OCI-LY1 (cell line): ENCODE results near the gene MLLT3.

Source experiments
- H2AFZ ChIP-seq: fragments of 200-600 bp; sonication (generic), shearing (Covaris generic); 2 replicates; pipeline ENCODE4 v1.6.0; 2014; ENCODE audit warnings: antibody characterized with exemption, mild to moderate bottlenecking, low read length
- H3F3A ChIP-seq: fragments of 200-600 bp; sonication (generic), shearing (Covaris generic); 2 replicates; pipeline ENCODE4 v1.6.0; 2014; ENCODE audit warnings: mild to moderate bottlenecking, antibody characterized with exemption, low read length, moderate library complexity; ENCODE audit not compliant: insufficient read depth
- H3K27ac ChIP-seq: fragments of 200-600 bp; sonication (generic); 2 replicates; pipeline ENCODE4 v1.5.1; 2014; ENCODE audit warnings: low read length, mixed run types, mild to moderate bottlenecking, low read depth; ENCODE audit not compliant: poor library complexity, severe bottlenecking
- H3K27me3 ChIP-seq: fragments of 200-600 bp; sonication (generic); 2 replicates; pipeline ENCODE4 v1.6.0; 2014; ENCODE audit warnings: antibody characterized with exemption, mild to moderate bottlenecking, low read length, moderate library complexity; ENCODE audit not compliant: insufficient read depth
- H3K36me3 ChIP-seq: fragments of 200-600 bp; sonication (generic); 2 replicates; pipeline ENCODE4 v1.6.1; 2014; ENCODE audit warnings: mild to moderate bottlenecking, antibody characterized with exemption, low read length, moderate library complexity, mixed read lengths; ENCODE audit not compliant: insufficient read depth
- H3K4me1 ChIP-seq: fragments of 200-600 bp; sonication (generic); 2 replicates; pipeline ENCODE4 v1.5.1; 2014; ENCODE audit warnings: mild to moderate bottlenecking, low read length, moderate library complexity; ENCODE audit not compliant: insufficient read depth, severe bottlenecking
- H3K4me2 ChIP-seq: fragments of 200-600 bp; sonication (generic), shearing (Covaris generic); 2 replicates; pipeline ENCODE4 v1.6.1; 2014; ENCODE audit warnings: low read length
- H3K4me3 ChIP-seq: fragments of 200-600 bp; sonication (generic); 2 replicates; pipeline ENCODE4 v1.5.1; 2014; ENCODE audit warnings: low read length, low read depth, mild to moderate bottlenecking, mixed read lengths; ENCODE audit not compliant: poor library complexity, severe bottlenecking
- H3K79me2 ChIP-seq: fragments of 200-600 bp; shearing (Covaris generic); 2 replicates; pipeline ENCODE4 v1.6.1; 2016; ENCODE audit warnings: mixed run types, low read length, mixed read lengths; ENCODE audit not compliant: insufficient read depth
- H3K9ac ChIP-seq: fragments of 200-600 bp; sonication (generic), shearing (Covaris generic); 2 replicates; pipeline ENCODE4 v1.6.1; 2014; ENCODE audit warnings: mild to moderate bottlenecking, low read length, mixed read lengths
- H3K9me2 ChIP-seq: fragments of 200-600 bp; sonication (generic), shearing (Covaris generic); 2 replicates; pipeline ENCODE4 v1.6.1; 2014; ENCODE audit warnings: low read depth, mild to moderate bottlenecking, low read length, mixed read lengths
- H3K9me3 ChIP-seq: fragments of 200-600 bp; shearing (Covaris generic); 2 replicates; pipeline ENCODE4 v1.6.1; 2014; ENCODE audit warnings: low read length, mixed read lengths
- H4K20me1 ChIP-seq: fragments of 200-600 bp; sonication (generic), shearing (Covaris generic); 2 replicates; pipeline ENCODE4 v1.6.0; 2016; ENCODE audit warnings: mild to moderate bottlenecking, low read length; ENCODE audit not compliant: insufficient read depth
- CTCF ChIP-seq: fragments of 200-600 bp; sonication (generic), shearing (Covaris generic); IDR thresholded peaks from 2 replicates; pipeline ENCODE4 v1.5.1; 2017; ENCODE audit warnings: mild to moderate bottlenecking, antibody characterized with exemption, low read length, moderate library complexity, mixed read lengths
- EZH2 ChIP-seq: fragments of 200-600 bp; sonication (generic), shearing (Covaris generic); IDR thresholded peaks from 2 replicates; pipeline ENCODE4 v1.8.0; 2017; ENCODE audit warnings: borderline replicate concordance, mixed run types, mild to moderate bottlenecking, antibody characterized with exemption, low read length, moderate library complexity, mixed read lengths

MLLT3 gene

DNA sequence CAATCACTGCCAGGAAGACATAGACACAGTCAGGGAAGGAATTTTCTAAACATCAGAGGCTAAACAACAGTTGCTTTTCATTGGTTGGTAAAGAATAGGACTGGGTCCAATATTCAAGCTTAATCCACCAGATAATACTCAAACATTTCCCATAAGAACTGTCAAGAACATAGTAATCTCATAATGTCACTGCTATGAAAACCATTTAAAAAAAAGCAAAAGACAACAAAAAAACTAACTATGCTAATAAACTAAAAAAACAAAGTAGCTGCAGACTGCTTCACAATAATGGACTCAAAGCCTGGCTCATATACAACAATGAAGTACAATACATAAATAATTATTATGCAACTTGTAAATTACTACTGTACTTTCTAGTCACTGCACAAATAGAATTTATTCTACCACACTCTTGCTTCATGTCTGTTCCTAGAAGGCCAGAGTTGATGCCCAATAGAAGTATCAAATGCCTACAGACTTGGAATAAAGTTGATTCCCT lies 148.7 kb downstream of the MLLT3 start:
- Histone ChIP-seq H2AFZ (no peak overlapping the region), H3F3A (no peaks in the 10 kb centered on the region), H3K79me2 (no peaks in the 10 kb centered on the region), H3K4me3 (no peak overlapping the region), H3K4me2 (no peak overlapping the region), H3K27ac (no peak overlapping the region), H3K4me1 (no peaks in the 10 kb centered on the region), H3K27me3 (no peaks in the 10 kb centered on the region; the same call in 1 of the 2 replicates), H3K36me3 (no peaks in the 10 kb centered on the region), H4K20me1 (no peaks in the 10 kb centered on the region), H3K9ac (no peak overlapping the region), H3K9me2 (no peaks in the 10 kb centered on the region), H3K9me3 (no peaks in the 10 kb centered on the region)
- TF ChIP-seq CTCF = no peak
- TF ChIP-seq EZH2 = no peak

DNA sequence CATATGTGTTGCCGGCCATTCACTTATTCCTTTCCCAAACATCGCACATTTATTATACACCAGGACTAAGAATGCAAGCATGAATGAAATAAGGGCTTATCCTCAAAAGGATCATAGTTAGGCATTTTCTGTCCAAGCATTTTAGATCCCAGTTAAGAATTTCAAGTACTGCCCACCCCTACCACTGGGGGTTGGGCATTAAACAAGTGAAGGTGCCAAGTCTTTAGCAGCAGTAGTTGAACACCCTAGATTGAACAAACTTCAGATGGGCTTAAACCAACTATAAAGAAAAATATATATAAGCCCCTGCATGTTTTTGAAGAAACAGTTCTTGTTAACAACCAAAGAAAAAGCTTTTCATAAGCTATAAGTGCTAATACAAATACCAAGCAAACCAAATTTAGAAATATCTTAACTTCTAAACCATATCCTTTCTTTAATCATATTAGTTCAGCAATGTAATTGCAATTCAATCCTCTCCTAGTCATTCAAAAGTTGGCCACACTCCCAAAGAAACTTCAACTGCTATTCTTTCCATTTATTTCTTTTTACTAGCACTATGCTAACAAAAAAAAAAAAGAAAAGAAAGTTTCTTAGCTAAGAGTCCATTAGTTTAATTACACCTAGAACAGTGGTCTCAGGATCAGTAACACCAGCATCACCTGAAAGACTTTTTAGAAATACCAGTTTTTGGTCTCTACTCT lies 149.8 kb downstream of the MLLT3 start:
- no peaks in the 10 kb centered on the region for H3K79me2 ChIP-seq
- no peaks in the 10 kb centered on the region for H3K9me3 ChIP-seq
- H3K36me3 ChIP-seq = no peaks in the 10 kb centered on the region
- no peaks in the 10 kb centered on the region for H3K4me1 ChIP-seq
- no peak overlapping the region for H3K27ac ChIP-seq
- H3K9ac ChIP-seq = no peak overlapping the region
- no peak overlapping the region for H3K4me3 ChIP-seq
- no peak overlapping the region for H3K4me2 ChIP-seq
- H3K9me2 ChIP-seq = no peaks in the 10 kb centered on the region
- H2AFZ ChIP-seq = no peak overlapping the region
- H4K20me1 ChIP-seq = no peaks in the 10 kb centered on the region
- H3F3A ChIP-seq = no peaks in the 10 kb centered on the region
- TF ChIP-seq CTCF (no peak), EZH2 (no peak)
- H3K27me3 ChIP-seq = no peaks in the 10 kb centered on the region; the same call in 1 of the 2 replicates

DNA sequence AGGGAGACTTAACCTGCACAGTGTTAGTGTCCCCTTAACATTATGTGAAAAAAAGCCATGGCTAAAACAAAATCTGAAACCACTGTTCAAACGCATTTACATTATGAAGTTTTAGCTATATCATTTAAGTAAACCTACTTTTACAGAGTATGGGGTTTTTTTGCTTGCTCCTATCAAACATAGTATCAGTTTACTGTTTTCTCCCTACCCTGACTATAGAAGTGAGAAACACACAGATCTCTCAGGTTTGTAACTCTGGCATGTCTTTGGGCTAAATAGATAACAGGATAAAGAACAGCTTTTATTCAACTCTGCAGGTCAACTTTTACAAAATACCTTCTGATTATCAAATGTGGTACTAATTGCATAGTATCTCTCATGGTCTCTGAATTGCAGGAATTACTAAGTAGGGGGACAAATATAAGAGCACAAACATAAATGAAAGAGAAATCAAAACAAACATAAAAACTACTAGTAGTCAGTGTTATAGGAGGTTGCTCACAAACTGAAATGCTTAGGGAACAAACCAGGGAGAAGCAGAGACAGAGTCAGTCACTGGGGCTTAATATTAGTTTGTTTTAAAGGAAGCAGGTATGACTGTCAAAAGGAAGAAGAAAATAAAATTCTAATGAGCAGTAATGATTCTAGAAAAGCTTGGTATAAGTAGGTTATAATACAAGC lies 155.8 kb downstream of the MLLT3 start:
- no peaks in the 10 kb centered on the region for H3K36me3 ChIP-seq
- no peaks in the 10 kb centered on the region for H3F3A ChIP-seq
- H3K9ac ChIP-seq = no peak overlapping the region

More for the DNA sequence above, 155.8 kb downstream of the MLLT3 start:
- no peak overlapping the region for H2AFZ ChIP-seq
- no peaks in the 10 kb centered on the region for H3K4me1 ChIP-seq
- H4K20me1 ChIP-seq = no peaks in the 10 kb centered on the region
- no peak overlapping the region for H3K4me2 ChIP-seq
- no peaks in the 10 kb centered on the region for H3K79me2 ChIP-seq
- H3K4me3 ChIP-seq = no peak overlapping the region
- H3K9me2 ChIP-seq = no peaks in the 10 kb centered on the region
- no peak for TF ChIP-seq CTCF
- H3K9me3 ChIP-seq = no peaks in the 10 kb centered on the region
- no peak overlapping the region for H3K27ac ChIP-seq
- H3K27me3 ChIP-seq = no peaks in the 10 kb centered on the region; the same call in 1 of the 2 replicates
